Body of pancreas (tissue), 4 donors: ENCODE data around the gene ATPAF1.

Experiments
- CTCF ChIP-seq, 7 experiments: fragments of 450-650 bp in 4 of 7; fragments of 200-600 bp in 3 of 7; sonication (generic) in 3 of 7; IDR thresholded peaks; one replicate each; pipeline ENCODE4 v1.5.1; 2016 to 2019; ENCODE audit warnings: antibody characterized with exemption in 7 of 7
- POLR2A ChIP-seq, 3 donors: fragments of 450-650 bp; IDR thresholded peaks; one replicate each; pipeline ENCODE4 v1.6.1; 2016; ENCODE audit warnings: antibody characterized with exemption in 3 of 3, mild to moderate bottlenecking in 2 of 3

GRCh38 chr1:46689897-46690296 is 21.7 kb upstream of the ATPAF1 start:
- TF ChIP-seq CTCF (IDR thresholded peaks at IDR 0.05) (no peak), POLR2A (IDR thresholded peaks at IDR 0.05) (no peak)
